ENCODE results near the gene TTC28. TPM values are rescaled to one million over a fixed set of nuclear protein-coding genes. Genes with fewer than 3 reads are reported as not detected.

The TTC28 gene
- total and polyA plus RNA-seq, 2 donors (not counting 3 experiments of a cell fraction or from before 2014, with no cell fraction given) = 16.5 to 51.1 TPM

DNA sequence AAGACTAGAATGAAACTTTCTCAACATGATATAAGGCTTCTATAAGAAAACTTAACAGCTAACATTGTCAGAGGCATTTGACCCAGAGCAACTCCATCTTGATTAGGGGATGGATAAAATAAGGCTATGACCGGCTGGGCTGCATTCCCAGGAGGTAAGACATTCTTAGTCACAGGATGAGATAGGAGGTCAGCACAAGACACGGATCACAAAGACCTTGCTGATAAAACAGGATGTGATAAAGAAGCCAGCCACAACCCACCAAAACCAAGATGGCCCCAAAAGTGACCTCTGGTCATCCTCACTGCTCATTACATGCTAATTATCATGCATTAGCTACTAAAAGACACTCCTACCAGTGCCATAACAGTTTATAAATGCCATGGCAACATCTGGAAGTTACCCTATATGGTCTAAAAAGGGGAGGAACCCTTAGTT lies 135.2 kb downstream of the TTC28 start:
- FAIRE-seq (no peak), DNase-seq (ENCODE audit: low read depth, low spot score) (no peak)
- Histone ChIP-seq H3K27me3 (ENCODE audit: control insufficient read depth in 2 of 2, insufficient read depth in 2 of 2, low read length in 2 of 2) (no peaks in the 10 kb centered on the region), H4K20me1 (replicated peaks; ENCODE audit: control insufficient read depth, extremely low read depth, insufficient read depth, low read length) (no peaks in the 10 kb centered on the region), H3K9ac (replicated peaks; ENCODE audit: extremely low read depth, insufficient read depth, low read length) (no peak overlapping the region), H3K4me2 (ENCODE audit: insufficient read depth, low read length) (no peak overlapping the region), H3K36me3 (ENCODE audit: control insufficient read depth in 2 of 2, extremely low read depth in 1 of 2, insufficient read depth in 2 of 2, low read length in 2 of 2) (no peaks in the 10 kb centered on the region), H3K4me1 (ENCODE audit: control insufficient read depth, extremely low read depth, insufficient read depth, low read length) (no peaks in the 10 kb centered on the region), H3K9me1 (replicated peaks; ENCODE audit: control insufficient read depth, extremely low read depth, insufficient read depth, low read length) (no peaks in the 10 kb centered on the region), H3K27ac (ENCODE audit: insufficient read depth, low read depth, low read length) (no peak overlapping the region), H2AFZ (ENCODE audit: low read depth, low read length) (no peak overlapping the region), H3K9me3 (replicated peaks; ENCODE audit: control insufficient read depth, insufficient read depth, low read length) (no peaks in the 10 kb centered on the region), H3K4me3 (replicated peaks in 1 of 3; ENCODE audit: insufficient read depth in 1 of 3, low read depth in 1 of 3, low read length in 3 of 3) (no peak overlapping the region), H3K79me2 (ENCODE audit: control insufficient read depth, insufficient read depth, low read length) (no peaks in the 10 kb centered on the region)
- TF ChIP-seq GATA2 (IDR thresholded peaks at IDR 0.05; ENCODE audit: insufficient read depth, insufficient read length, low read depth, low read length) (peak; percentile 22), POLR2A (IDR thresholded peaks at IDR 0.05; ENCODE audit: low read depth, low read length) (no peak), EZH2 (IDR thresholded peaks at IDR 0.05; ENCODE audit: borderline replicate concordance, low read depth, low read length, severe bottlenecking) (no peak), FOS (IDR thresholded peaks at IDR 0.05; ENCODE audit: borderline replicate concordance, insufficient read depth, low read length) (peak; percentile 9), JUN (IDR thresholded peaks at IDR 0.05; ENCODE audit: borderline replicate concordance, insufficient read depth, insufficient read length, low read depth) (no peak)
- TF ChIP-seq, protein P1, sequence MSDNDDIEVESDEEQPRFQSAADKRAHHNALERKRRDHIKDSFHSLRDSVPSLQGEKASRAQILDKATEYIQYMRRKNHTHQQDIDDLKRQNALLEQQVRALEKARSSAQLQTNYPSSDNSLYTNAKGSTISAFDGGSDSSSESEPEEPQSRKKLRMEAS (IDR thresholded peaks at IDR 0.05; ENCODE audit: insufficient read depth, insufficient read length) = no peak
- CTCF ChIA-PET = no interaction called here
- no TSS peak for BruUV-seq (replicated peaks)
- intact Hi-C loops (cut with micrococcal nuclease) (no loop called here), dilution Hi-C loops (cut with MboI; ENCODE audit: extremely low pct_ligation_motif_present, low sequenced_read_pairs) (no loop called here)
- POLR2A ChIA-PET = no interaction called here

DNA sequence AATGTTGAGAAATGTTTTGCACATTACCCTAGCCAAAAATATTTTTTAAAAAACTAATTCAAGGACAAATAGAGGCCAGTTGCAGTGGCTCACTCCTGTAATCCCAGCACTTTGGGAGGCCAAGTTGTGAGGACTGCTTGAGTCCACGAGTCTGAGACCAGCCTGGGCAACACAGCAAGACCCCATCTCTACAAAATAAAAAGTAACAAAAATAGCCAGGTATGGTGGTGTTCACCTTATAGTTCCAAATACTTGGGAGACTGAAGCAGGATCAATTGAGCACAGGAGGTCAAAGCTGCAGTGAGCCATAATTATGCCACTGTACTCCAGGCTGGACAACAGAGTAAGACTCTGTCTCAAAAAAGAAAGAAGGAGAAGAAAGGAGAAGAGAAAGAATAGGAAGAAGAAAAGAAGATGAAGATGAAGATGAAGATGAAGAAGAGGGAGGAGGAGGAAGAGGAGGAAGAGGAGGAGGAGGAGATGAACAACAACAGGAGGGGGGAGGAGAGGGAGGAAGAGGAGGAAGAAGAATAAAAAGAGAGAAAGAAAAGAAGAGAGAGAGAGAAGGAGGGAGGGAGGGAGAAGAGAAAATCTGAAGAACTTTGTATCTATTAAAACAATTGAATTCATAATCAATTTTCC lies 136.5 kb downstream of the TTC28 start:
- Histone ChIP-seq H3K79me2 (ENCODE audit: control insufficient read depth, insufficient read depth, low read length) (no peaks in the 10 kb centered on the region), H3K27me3 (ENCODE audit: control insufficient read depth in 2 of 2, insufficient read depth in 2 of 2, low read length in 2 of 2) (no peaks in the 10 kb centered on the region), H3K4me1 (ENCODE audit: control insufficient read depth, extremely low read depth, insufficient read depth, low read length) (no peaks in the 10 kb centered on the region), H3K4me3 (replicated peaks in 1 of 3; ENCODE audit: insufficient read depth in 1 of 3, low read depth in 1 of 3, low read length in 3 of 3) (no peak overlapping the region), H3K4me2 (ENCODE audit: insufficient read depth, low read length) (no peak overlapping the region), H3K36me3 (ENCODE audit: control insufficient read depth in 2 of 2, extremely low read depth in 1 of 2, insufficient read depth in 2 of 2, low read length in 2 of 2) (no peaks in the 10 kb centered on the region), H3K9me1 (replicated peaks; ENCODE audit: control insufficient read depth, extremely low read depth, insufficient read depth, low read length) (no peaks in the 10 kb centered on the region), H3K27ac (ENCODE audit: insufficient read depth, low read depth, low read length) (no peak overlapping the region), H3K9ac (replicated peaks; ENCODE audit: extremely low read depth, insufficient read depth, low read length) (no peak overlapping the region), H3K9me3 (replicated peaks; ENCODE audit: control insufficient read depth, insufficient read depth, low read length) (no peaks in the 10 kb centered on the region), H2AFZ (ENCODE audit: low read depth, low read length) (no peak overlapping the region), H4K20me1 (replicated peaks; ENCODE audit: control insufficient read depth, extremely low read depth, insufficient read depth, low read length) (no peaks in the 10 kb centered on the region)
- ChIA-PET CTCF (no interaction called here), POLR2A (no interaction called here)
- FAIRE-seq (no peak), DNase-seq (ENCODE audit: low read depth, low spot score) (no peak)
- dilution Hi-C loops (cut with MboI; ENCODE audit: extremely low pct_ligation_motif_present, low sequenced_read_pairs) = no loop called here
- TF ChIP-seq GATA2 (IDR thresholded peaks at IDR 0.05; ENCODE audit: insufficient read depth, insufficient read length, low read depth, low read length) (no peak), FOS (IDR thresholded peaks at IDR 0.05; ENCODE audit: borderline replicate concordance, insufficient read depth, low read length) (no peak), EZH2 (IDR thresholded peaks at IDR 0.05; ENCODE audit: borderline replicate concordance, low read depth, low read length, severe bottlenecking) (no peak), MYC (IDR thresholded peaks at IDR 0.05; ENCODE audit: low read depth, low read length) (no peak), JUN (IDR thresholded peaks at IDR 0.05; ENCODE audit: borderline replicate concordance, insufficient read depth, insufficient read length, low read depth) (no peak), POLR2AphosphoS5 (IDR thresholded peaks at IDR 0.05; ENCODE audit: insufficient read depth, low read depth, low read length) (no peak), POLR2A (IDR thresholded peaks at IDR 0.05; ENCODE audit: low read depth, low read length) (no peak)
- TF ChIP-seq, protein P1 (IDR thresholded peaks at IDR 0.05; ENCODE audit: insufficient read depth, insufficient read length) = no peak
- TF ChIP-seq, protein P2, sequence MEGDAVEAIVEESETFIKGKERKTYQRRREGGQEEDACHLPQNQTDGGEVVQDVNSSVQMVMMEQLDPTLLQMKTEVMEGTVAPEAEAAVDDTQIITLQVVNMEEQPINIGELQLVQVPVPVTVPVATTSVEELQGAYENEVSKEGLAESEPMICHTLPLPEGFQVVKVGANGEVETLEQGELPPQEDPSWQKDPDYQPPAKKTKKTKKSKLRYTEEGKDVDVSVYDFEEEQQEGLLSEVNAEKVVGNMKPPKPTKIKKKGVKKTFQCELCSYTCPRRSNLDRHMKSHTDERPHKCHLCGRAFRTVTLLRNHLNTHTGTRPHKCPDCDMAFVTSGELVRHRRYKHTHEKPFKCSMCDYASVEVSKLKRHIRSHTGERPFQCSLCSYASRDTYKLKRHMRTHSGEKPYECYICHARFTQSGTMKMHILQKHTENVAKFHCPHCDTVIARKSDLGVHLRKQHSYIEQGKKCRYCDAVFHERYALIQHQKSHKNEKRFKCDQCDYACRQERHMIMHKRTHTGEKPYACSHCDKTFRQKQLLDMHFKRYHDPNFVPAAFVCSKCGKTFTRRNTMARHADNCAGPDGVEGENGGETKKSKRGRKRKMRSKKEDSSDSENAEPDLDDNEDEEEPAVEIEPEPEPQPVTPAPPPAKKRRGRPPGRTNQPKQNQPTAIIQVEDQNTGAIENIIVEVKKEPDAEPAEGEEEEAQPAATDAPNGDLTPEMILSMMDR (IDR thresholded peaks at IDR 0.05; ENCODE audit: extremely low read depth in 1 of 2, insufficient read depth in 1 of 2, low read depth in 1 of 2, low read length in 2 of 2) = no peak
- intact Hi-C loops (cut with micrococcal nuclease) = no loop called here
- no TSS peak for BruUV-seq (replicated peaks)

Data from endothelial cell of umbilical vein (primary cell).